HCT116 (cell line): ENCODE data around the gene FGF19. TPM values are rescaled to one million over a fixed set of nuclear protein-coding genes. Genes with fewer than 3 reads are reported as not detected.

Experiments
- ATAC-seq: fragments of 200-7000 bp; cut with Tn5 transposase; 2 replicates; pipeline ENCODE4 v1.9.1; 2020; ENCODE audit warnings: mild to moderate bottlenecking, moderate library complexity
- BruUV-seq: library from RNA; stranded (reverse); fragments of 400-500 nt; replicated peaks from 2 replicates; lab custom pipeline; 2021; lab: Mats Ljungman, UMichigan
- CTCF ChIA-PET: fragments of 300-600 bp; sonication (Branson Sonifier 250); formaldehyde crosslinking; loops from one replicate; lab custom pipeline; 2021; ENCODE audit warnings: antibody characterized with exemption; lab: Charles Lee
- POLR2A ChIA-PET: fragments of 300-600, 350-600 bp; sonication (Branson Sonifier 250); formaldehyde crosslinking; loops from one replicate; lab custom pipeline; 2021; ENCODE audit warnings: antibody characterized with exemption; lab: Charles Lee
- RAD21 ChIA-PET, 2 experiments: fragments of 300-600 bp; sonication (Branson Sonifier 250); formaldehyde crosslinking; loops; one replicate each; lab custom pipeline; 2023; ENCODE audit warnings: low total read pairs in 2 of 2; ENCODE audit not compliant: uncharacterized antibody in 2 of 2, unreplicated experiment in 2 of 2, low non-redundant PET in 1 of 2; lab: Charles Lee
- DNase-seq: peaks from one replicate; pipeline ENCODE4 v3.0.0-alpha.2; 2010; ENCODE audit warnings: low read depth, low spot score
- H2AFZ ChIP-seq: fragments of 200-600 bp; shearing (Covaris generic), sonication (generic); 2 replicates; pipeline ENCODE4 v1.6.1; 2017; ENCODE audit warnings: low read depth, mixed run types, mixed read lengths, antibody characterized with exemption, low read length; ENCODE audit not compliant: poor library complexity, severe bottlenecking
- H3K27ac ChIP-seq: 2 replicates; pipeline ENCODE4 v1.5.1; 2012; ENCODE audit warnings: low read depth, low read length
- H3K27me3 ChIP-seq: fragments of 200-600 bp; sonication (generic); 2 replicates; pipeline ENCODE4 v1.6.1; 2016; ENCODE audit warnings: mixed run types, low read length, mixed read lengths; ENCODE audit not compliant: insufficient read depth
- H3K36me3 ChIP-seq, 2 experiments: fragments of 200-500 bp in 1 of 2; fragments of 200-600 bp in 1 of 2; sonication (Bioruptor generic) in 1 of 2; sonication (generic) in 1 of 2; 2 replicates each; pipeline versions ENCODE4 v1.5.1 to v1.6.1; 2014 to 2016; ENCODE audit warnings: low read length in 2 of 2, inconsistent platforms in 1 of 2, mixed read lengths in 1 of 2, mixed run types in 1 of 2; ENCODE audit not compliant: insufficient read depth in 2 of 2, control insufficient read depth in 1 of 2
- H3K4me1 ChIP-seq, 2 experiments: fragments of 200-600 bp in 1 of 2; sonication (generic) in 1 of 2; 2 replicates each; pipeline versions ENCODE4 v1.5.1 to v1.6.1; 2012 to 2017; ENCODE audit warnings: low read length in 2 of 2, inconsistent platforms in 1 of 2, mild to moderate bottlenecking in 1 of 2, mixed read lengths in 1 of 2, mixed run types in 1 of 2, moderate library complexity in 1 of 2; ENCODE audit not compliant: insufficient read depth in 2 of 2, control insufficient read depth in 1 of 2
- H3K4me2 ChIP-seq: fragments of 200-600 bp; sonication (generic); 2 replicates; pipeline ENCODE4 v1.6.1; 2017; ENCODE audit warnings: mixed run types, low read length, mixed read lengths
- H3K4me3 ChIP-seq, 2 experiments: fragments of 200-600 bp in 1 of 2; sonication (generic) in 1 of 2; replicated peaks in 1 of 2; 2 replicates each; pipeline ENCODE4 v1.5.1; 2011 to 2016; ENCODE audit warnings: low read length in 2 of 2, control low read depth in 1 of 2, low read depth in 1 of 2, mild to moderate bottlenecking in 1 of 2, mixed read lengths in 1 of 2, mixed run types in 1 of 2
- H3K79me2 ChIP-seq: fragments of 200-600 bp; sonication (generic); 2 replicates; pipeline ENCODE4 v1.6.1; 2017; ENCODE audit warnings: mild to moderate bottlenecking, mixed run types, low read length, moderate library complexity, mixed read lengths; ENCODE audit not compliant: insufficient read depth
- H3K9ac ChIP-seq: fragments of 200-600 bp; sonication (generic); 2 replicates; pipeline ENCODE4 v1.6.1; 2016; ENCODE audit warnings: low read length, mixed read lengths
- H3K9me2 ChIP-seq: fragments of 200-600 bp; sonication (generic), shearing (Covaris generic); 2 replicates; pipeline ENCODE4 v1.6.1; 2017; ENCODE audit warnings: mixed run types, mild to moderate bottlenecking, moderate library complexity; ENCODE audit not compliant: insufficient read depth
- H3K9me3 ChIP-seq, 2 experiments: fragments of 200-500 bp in 1 of 2; fragments of 200-600 bp in 1 of 2; sonication (Bioruptor generic) in 1 of 2; sonication (generic) in 1 of 2; 2 replicates each; pipeline ENCODE4 v1.6.1; 2014 to 2017; ENCODE audit warnings: low read length in 2 of 2, mixed read lengths in 2 of 2, inconsistent platforms in 1 of 2, low read depth in 1 of 2, mild to moderate bottlenecking in 1 of 2, mixed run types in 1 of 2, moderate library complexity in 1 of 2; ENCODE audit not compliant: control insufficient read depth in 1 of 2, insufficient read depth in 1 of 2
- H4K20me1 ChIP-seq: fragments of 200-600 bp; sonication (generic), shearing (Covaris generic); 2 replicates; pipeline ENCODE4 v1.6.1; 2017; ENCODE audit warnings: mixed run types, mild to moderate bottlenecking, moderate library complexity; ENCODE audit not compliant: insufficient read depth
- CBX3 ChIP-seq: IDR thresholded peaks from 2 replicates; pipeline ENCODE4 v1.6.1; 2012; ENCODE audit warnings: low read depth
- EGR1 ChIP-seq: IDR thresholded peaks from 2 replicates; pipeline ENCODE4 v1.6.1; 2012; ENCODE audit warnings: low read depth
- EZH2 ChIP-seq: fragments of 200-600 bp; sonication (generic); IDR thresholded peaks from 2 replicates; pipeline ENCODE4 v1.6.1; 2017; ENCODE audit warnings: antibody characterized with exemption, mixed run types
- EZH2phosphoT487 ChIP-seq: fragments of 200-600 bp; IDR thresholded peaks from 2 replicates; pipeline ENCODE4 v1.6.1; 2018; ENCODE audit warnings: antibody characterized with exemption, borderline replicate concordance
- FOSL1 ChIP-seq: IDR thresholded peaks from 2 replicates; pipeline ENCODE4 v1.6.1; 2012; ENCODE audit warnings: low read depth
- POLR2AphosphoS5 ChIP-seq: IDR thresholded peaks from 2 replicates; pipeline ENCODE4 v1.6.1; 2011; ENCODE audit warnings: mild to moderate bottlenecking, low read depth, low read length, moderate library complexity
- intact Hi-C: fragments of 100-400 bp; cut with micrococcal nuclease; formaldehyde crosslinking; loops from 2 replicates; pipeline ENCODE4 v1.10.0; 2022
- total RNA-seq: library from RNA; stranded (reverse); gene quantifications from one replicate; pipeline ENCODE4 v1.2.1, GENCODE V29; 2021; ENCODE audit not compliant: unreplicated experiment
- TF ChIP-seq, protein P1 (sequence below): IDR thresholded peaks from 2 replicates; pipeline ENCODE4 v1.6.1; 2012; ENCODE audit warnings: low read depth
- TF ChIP-seq, protein P2 (sequence below): IDR thresholded peaks from 2 replicates; pipeline ENCODE4 v1.6.1; 2012

Gene FGF19
- total RNA-seq, 1 experiment from 2014 or later, result 37.5 TPM

DNA sequence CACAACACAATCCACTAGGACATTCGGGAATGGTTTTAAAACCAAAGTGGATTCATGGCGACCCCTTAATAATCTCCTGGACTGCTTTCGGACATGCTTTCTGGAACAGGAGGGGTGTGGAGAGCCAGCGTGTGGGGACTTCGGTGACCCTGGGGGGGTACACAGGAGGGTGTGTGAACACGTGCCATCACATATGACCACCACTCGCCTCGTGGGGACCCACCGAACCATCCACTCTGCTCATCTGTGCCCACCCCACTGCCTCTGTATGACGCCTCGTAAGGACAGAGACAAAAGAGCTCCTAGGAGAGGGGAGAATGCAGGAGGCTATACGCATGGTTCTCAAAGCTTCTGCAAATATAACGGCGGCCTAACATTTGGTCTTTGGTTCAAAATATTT lies 37.6 kb downstream of the FGF19 start (continued):
- TF ChIP-seq, protein P1, sequence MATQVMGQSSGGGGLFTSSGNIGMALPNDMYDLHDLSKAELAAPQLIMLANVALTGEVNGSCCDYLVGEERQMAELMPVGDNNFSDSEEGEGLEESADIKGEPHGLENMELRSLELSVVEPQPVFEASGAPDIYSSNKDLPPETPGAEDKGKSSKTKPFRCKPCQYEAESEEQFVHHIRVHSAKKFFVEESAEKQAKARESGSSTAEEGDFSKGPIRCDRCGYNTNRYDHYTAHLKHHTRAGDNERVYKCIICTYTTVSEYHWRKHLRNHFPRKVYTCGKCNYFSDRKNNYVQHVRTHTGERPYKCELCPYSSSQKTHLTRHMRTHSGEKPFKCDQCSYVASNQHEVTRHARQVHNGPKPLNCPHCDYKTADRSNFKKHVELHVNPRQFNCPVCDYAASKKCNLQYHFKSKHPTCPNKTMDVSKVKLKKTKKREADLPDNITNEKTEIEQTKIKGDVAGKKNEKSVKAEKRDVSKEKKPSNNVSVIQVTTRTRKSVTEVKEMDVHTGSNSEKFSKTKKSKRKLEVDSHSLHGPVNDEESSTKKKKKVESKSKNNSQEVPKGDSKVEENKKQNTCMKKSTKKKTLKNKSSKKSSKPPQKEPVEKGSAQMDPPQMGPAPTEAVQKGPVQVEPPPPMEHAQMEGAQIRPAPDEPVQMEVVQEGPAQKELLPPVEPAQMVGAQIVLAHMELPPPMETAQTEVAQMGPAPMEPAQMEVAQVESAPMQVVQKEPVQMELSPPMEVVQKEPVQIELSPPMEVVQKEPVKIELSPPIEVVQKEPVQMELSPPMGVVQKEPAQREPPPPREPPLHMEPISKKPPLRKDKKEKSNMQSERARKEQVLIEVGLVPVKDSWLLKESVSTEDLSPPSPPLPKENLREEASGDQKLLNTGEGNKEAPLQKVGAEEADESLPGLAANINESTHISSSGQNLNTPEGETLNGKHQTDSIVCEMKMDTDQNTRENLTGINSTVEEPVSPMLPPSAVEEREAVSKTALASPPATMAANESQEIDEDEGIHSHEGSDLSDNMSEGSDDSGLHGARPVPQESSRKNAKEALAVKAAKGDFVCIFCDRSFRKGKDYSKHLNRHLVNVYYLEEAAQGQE, result no peak
- TF ChIP-seq, protein P2, sequence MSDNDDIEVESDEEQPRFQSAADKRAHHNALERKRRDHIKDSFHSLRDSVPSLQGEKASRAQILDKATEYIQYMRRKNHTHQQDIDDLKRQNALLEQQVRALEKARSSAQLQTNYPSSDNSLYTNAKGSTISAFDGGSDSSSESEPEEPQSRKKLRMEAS, result no peak
- TF ChIP-seq EZH2phosphoT487, result no peak
- TF ChIP-seq CBX3, result no peak

DNA sequence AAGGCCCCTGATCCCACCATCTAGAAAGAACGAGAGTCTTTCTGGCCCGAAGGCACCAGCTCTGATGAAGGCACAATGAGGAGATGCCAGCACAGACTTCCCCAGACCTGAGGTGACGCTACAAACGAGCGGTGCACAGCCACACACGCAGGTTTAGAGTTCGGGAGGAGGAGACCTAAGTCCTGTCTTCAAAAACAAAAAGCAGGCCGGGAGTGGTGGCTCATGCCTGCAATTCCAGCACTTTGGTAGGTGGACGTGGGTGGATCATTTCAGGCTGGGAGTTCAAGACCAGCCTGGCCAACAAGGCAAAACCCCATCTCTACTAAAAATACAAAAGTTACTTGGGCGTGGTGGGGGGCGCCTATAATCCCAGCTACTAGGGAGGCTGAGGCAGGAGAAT lies 38.2 kb downstream of the FGF19 start:
- H3K4me2 ChIP-seq, result no peak overlapping the region
- H3K79me2 ChIP-seq, result no peaks in the 10 kb centered on the region; the same call in 1 of the 2 replicates
- H3K27me3 ChIP-seq, result no peaks in the 10 kb centered on the region
- H3K9ac ChIP-seq, result no peak overlapping the region
- no peak overlapping the region for H3K27ac ChIP-seq
- H3K4me1 ChIP-seq, result peaks cover 0 to 8% of the 10 kb centered on the region in 2 experiments; a peak in 2 of 4 replicates
- POLR2A ChIA-PET, result interaction anchor here (0.6 kb wide), 1 partner anchor 39 kb away, joined by 3 read pairs; no protein-coding TSS in a partner anchor
- H2AFZ ChIP-seq, result no peak overlapping the region
- DNase-seq (no peak), ATAC-seq (no peak)
- intact Hi-C loops, result no loop called here
- H4K20me1 ChIP-seq, result no peaks in the 10 kb centered on the region
- no peak for TF ChIP-seq POLR2AphosphoS5
- no peak for TF ChIP-seq EZH2
- TF ChIP-seq EGR1, result no peak
- TF ChIP-seq FOSL1, result no peak
- H3K9me2 ChIP-seq, result no peaks in the 10 kb centered on the region
- no peaks in the 10 kb centered on the region for H3K9me3 ChIP-seq
- BruUV-seq, result no TSS peak
- CTCF ChIA-PET, result interaction anchor here (1.4 kb wide), 1 partner anchor 535 kb away, joined by 3 read pairs; no protein-coding TSS in a partner anchor
- H3K36me3 ChIP-seq, result peaks cover 0 to 6% of the 10 kb centered on the region in 2 experiments; a peak in 2 of 4 replicates
- no peak overlapping the region for H3K4me3 ChIP-seq
- RAD21 ChIA-PET, result no interaction called here
